ENCODE results near the gene LDB3. TPM values are rescaled to one million over a fixed set of nuclear protein-coding genes. Genes with fewer than 3 reads are reported as not detected.

LDB3 gene
- total RNA-seq, 2 experiments from 2014 or later, result 0.05 to 0.08 TPM

GRCh38 chr10:86690231-86690630 is 21.9 kb downstream of the LDB3 start:
- peaks cover 6% of the 10 kb centered on the region for H3K4me1 ChIP-seq (ENCODE audit: insufficient read depth, low read length)
- no peak overlapping the region for H3K27ac Mint-ChIP-seq
- intact Hi-C loops (cut with DNase I, micrococcal nuclease), result no loop called here
- no peaks in the 10 kb centered on the region for H3K36me3 Mint-ChIP-seq (ENCODE audit: low read depth)
- ChIA-PET CTCF (interaction anchor here (0.6 kb wide), 1 partner anchor 12 kb away, joined by 3 read pairs; no protein-coding TSS in a partner anchor), POLR2A (no interaction called here)
- H3K4me3 Mint-ChIP-seq, result no peak overlapping the region
- H3K27me3 Mint-ChIP-seq, result peaks cover 10% of the 10 kb centered on the region
- TF ChIP-seq, protein P1, sequence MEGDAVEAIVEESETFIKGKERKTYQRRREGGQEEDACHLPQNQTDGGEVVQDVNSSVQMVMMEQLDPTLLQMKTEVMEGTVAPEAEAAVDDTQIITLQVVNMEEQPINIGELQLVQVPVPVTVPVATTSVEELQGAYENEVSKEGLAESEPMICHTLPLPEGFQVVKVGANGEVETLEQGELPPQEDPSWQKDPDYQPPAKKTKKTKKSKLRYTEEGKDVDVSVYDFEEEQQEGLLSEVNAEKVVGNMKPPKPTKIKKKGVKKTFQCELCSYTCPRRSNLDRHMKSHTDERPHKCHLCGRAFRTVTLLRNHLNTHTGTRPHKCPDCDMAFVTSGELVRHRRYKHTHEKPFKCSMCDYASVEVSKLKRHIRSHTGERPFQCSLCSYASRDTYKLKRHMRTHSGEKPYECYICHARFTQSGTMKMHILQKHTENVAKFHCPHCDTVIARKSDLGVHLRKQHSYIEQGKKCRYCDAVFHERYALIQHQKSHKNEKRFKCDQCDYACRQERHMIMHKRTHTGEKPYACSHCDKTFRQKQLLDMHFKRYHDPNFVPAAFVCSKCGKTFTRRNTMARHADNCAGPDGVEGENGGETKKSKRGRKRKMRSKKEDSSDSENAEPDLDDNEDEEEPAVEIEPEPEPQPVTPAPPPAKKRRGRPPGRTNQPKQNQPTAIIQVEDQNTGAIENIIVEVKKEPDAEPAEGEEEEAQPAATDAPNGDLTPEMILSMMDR (IDR thresholded peaks at IDR 0.05), result no peak
- H3K27ac ChIP-seq (ENCODE audit: low read depth in 1 of 2, low read length in 2 of 2), result no peak overlapping the region
- H3K36me3 ChIP-seq (ENCODE audit: insufficient read depth, low read length), result no peaks in the 10 kb centered on the region
- no peaks in the 10 kb centered on the region for H3K9me3 ChIP-seq (ENCODE audit: control insufficient read depth in 1 of 2, insufficient read depth in 1 of 2, low read length in 2 of 2)
- DNase-seq (no peak), ATAC-seq (ENCODE audit: poor library complexity) (no peak)
- H3K4me1 Mint-ChIP-seq (ENCODE audit: low read depth), result peaks cover 5% of the 10 kb centered on the region
- no peak overlapping the region for H3K4me3 ChIP-seq (ENCODE audit: low read length)
- H3K27me3 ChIP-seq (ENCODE audit: control insufficient read depth in 1 of 2, insufficient read depth in 2 of 2, low read length in 2 of 2), result no peaks in the 10 kb centered on the region
- H3K9me3 Mint-ChIP-seq, result no peaks in the 10 kb centered on the region

- TF ChIP-seq, protein P1 (IDR thresholded peaks at IDR 0.05), result no peak
- CTCF ChIA-PET, result no interaction called here
- H3K36me3 Mint-ChIP-seq (ENCODE audit: low read depth), result no peaks in the 10 kb centered on the region
Observed at GRCh38 chr10:86690657-86691084, 22.4 kb downstream of the LDB3 start.

GRCh38 chr10:86691333-86692022 is 23.2 kb downstream of the LDB3 start:
- Histone ChIP-seq H3K36me3 (ENCODE audit: insufficient read depth, low read length) (no peaks in the 10 kb centered on the region), H3K4me1 (ENCODE audit: insufficient read depth, low read length) (peaks cover 6% of the 10 kb centered on the region), H3K4me3 (ENCODE audit: low read length) (no peak overlapping the region), H3K27me3 (ENCODE audit: control insufficient read depth in 1 of 2, insufficient read depth in 2 of 2, low read length in 2 of 2) (no peaks in the 10 kb centered on the region), H3K27ac (ENCODE audit: low read depth in 1 of 2, low read length in 2 of 2) (no peak overlapping the region), H3K9me3 (ENCODE audit: control insufficient read depth in 1 of 2, insufficient read depth in 1 of 2, low read length in 2 of 2) (no peaks in the 10 kb centered on the region)
- Mint-ChIP-seq H3K27me3 (peaks cover 5% of the 10 kb centered on the region), H3K4me1 (ENCODE audit: low read depth) (peaks cover 5% of the 10 kb centered on the region), H3K36me3 (ENCODE audit: low read depth) (no peaks in the 10 kb centered on the region), H3K9me3 (no peaks in the 10 kb centered on the region), H3K27ac (no peak overlapping the region), H3K4me3 (no peak overlapping the region)
- ChIA-PET CTCF (no interaction called here), POLR2A (no interaction called here)
- intact Hi-C loops (cut with DNase I, micrococcal nuclease), result no loop called here
- ATAC-seq (ENCODE audit: poor library complexity) (no peak), DNase-seq (no peak)
- TF ChIP-seq, protein P1 (IDR thresholded peaks at IDR 0.05), result no peak

More at GRCh38 chr10:86690657-86691084, 22.4 kb downstream of the LDB3 start:
- Mint-ChIP-seq H3K27me3 (peaks cover 6% of the 10 kb centered on the region), H3K27ac (no peak overlapping the region), H3K4me1 (ENCODE audit: low read depth) (peaks cover 5% of the 10 kb centered on the region), H3K9me3 (no peaks in the 10 kb centered on the region), H3K4me3 (no peak overlapping the region)
- Histone ChIP-seq H3K36me3 (ENCODE audit: insufficient read depth, low read length) (no peaks in the 10 kb centered on the region), H3K4me3 (ENCODE audit: low read length) (no peak overlapping the region), H3K27me3 (ENCODE audit: control insufficient read depth in 1 of 2, insufficient read depth in 2 of 2, low read length in 2 of 2) (no peaks in the 10 kb centered on the region), H3K4me1 (ENCODE audit: insufficient read depth, low read length) (peaks cover 6% of the 10 kb centered on the region), H3K9me3 (ENCODE audit: control insufficient read depth in 1 of 2, insufficient read depth in 1 of 2, low read length in 2 of 2) (no peaks in the 10 kb centered on the region), H3K27ac (ENCODE audit: low read depth in 1 of 2, low read length in 2 of 2) (no peak overlapping the region)
- intact Hi-C loops (cut with DNase I, micrococcal nuclease), result no loop called here
- DNase-seq (no peak), ATAC-seq (ENCODE audit: poor library complexity) (no peak)
- POLR2A ChIA-PET, result no interaction called here

All from CD4-positive, alpha-beta T cell (primary cell).